HG02571 (cell line): Measurements from ENCODE around the gene PPP2R5D.
"Not testable (repeated sequence)": the region's sequence is repeated elsewhere in the genome, so short reads cannot be mapped to it uniquely, and the experiment has no call there.

Source experiments
- ATAC-seq: cut with Tn5 transposase; IDR thresholded peaks from one replicate; pipeline ENCODE4 v1.9.1; 2021; ENCODE audit warnings: mild to moderate bottlenecking, moderate library complexity; ENCODE audit not compliant: unreplicated experiment

The PPP2R5D gene

DNA sequence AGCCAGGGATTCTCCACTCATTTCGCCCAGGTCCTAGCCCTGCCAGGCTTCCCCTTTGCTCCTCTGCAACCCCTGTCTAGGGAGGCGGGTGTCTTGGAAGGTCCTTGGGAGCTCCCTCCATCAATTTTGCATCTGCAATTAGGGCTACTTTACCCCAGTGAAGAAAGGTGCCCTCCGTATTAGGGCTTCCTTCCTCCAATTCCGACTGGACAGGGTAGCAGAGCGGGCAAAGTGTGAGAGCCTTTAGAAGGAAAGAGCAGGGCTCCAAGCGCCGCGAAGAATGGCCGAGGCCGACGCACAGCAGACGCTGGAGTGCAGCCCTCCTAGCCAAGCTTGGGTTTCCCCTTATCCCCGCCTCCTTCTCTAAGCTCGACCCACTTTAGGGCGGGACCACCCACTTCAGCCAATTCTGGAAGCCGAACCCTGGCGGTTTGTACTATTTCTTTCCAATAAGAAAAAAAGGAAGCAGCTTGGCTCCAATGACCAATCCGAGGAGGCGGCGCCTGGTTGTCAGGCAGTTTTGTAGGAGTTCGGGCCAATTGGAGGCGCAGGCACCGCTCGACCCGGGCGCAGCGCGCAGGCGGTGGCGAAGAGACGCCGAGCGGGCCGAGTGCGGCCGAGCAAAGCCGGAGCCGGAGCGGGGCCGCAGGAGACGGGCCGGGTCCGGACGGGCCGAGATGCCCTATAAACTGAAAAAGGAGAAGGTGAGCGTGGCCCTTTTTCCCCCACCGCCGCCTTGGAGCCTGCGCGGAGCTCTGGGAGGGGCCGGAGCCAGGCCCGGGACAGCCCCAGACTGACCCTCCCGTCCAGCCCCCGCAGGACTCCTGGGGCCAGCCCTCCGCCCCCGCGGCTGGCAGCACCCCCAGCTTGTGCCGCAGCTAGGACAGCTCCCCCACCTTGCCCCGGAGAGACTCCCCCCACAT is at the start of gene PPP2R5D:
Gene PPP2R5D, plus strand, starts transcription at position 570 of the 923 bp plus-strand sequence. Its CDS starts 108 bp downstream, at position 678.
- ATAC-seq, result peak; percentile 88

DNA sequence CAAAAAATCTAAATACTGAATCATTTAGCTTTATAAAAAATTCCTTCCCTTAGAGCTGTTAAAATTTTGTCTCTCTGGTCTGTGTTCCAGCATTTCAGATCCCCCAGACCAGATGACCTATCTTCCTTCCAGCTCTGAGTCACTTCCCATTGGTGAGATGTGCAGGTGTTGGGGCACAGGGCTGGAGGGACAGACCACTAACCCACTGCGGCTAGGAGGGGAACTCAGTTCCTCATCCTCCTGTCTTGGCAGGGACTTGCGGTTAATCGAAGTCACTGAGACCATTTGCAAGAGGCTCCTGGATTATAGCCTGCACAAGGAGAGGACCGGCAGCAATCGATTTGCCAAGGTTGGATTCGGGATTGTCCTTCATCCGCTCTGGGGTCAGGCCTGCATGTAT is 49.0 kb upstream of the PPP2R5D start:
- no peak for ATAC-seq

DNA sequence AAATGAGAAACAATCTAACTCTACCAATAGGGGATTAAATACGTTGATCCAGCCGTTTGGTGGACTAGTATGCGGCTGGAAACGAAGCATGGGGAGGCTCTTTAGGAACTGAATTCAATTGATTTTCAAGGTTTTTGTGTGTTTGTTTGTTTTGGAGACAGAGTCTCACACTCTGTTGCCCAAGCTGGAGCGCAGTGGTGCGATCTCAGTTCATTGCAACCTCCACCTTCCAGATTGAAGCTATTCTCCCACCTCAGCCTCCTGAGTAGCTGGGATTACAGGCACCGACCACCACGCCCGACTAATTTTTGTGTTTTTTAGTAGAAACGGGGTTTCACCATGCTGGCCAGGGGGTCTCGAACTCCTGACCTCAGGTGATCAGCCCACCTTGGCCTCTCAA is 48.0 kb upstream of the PPP2R5D start:
- ATAC-seq, result no peak

DNA sequence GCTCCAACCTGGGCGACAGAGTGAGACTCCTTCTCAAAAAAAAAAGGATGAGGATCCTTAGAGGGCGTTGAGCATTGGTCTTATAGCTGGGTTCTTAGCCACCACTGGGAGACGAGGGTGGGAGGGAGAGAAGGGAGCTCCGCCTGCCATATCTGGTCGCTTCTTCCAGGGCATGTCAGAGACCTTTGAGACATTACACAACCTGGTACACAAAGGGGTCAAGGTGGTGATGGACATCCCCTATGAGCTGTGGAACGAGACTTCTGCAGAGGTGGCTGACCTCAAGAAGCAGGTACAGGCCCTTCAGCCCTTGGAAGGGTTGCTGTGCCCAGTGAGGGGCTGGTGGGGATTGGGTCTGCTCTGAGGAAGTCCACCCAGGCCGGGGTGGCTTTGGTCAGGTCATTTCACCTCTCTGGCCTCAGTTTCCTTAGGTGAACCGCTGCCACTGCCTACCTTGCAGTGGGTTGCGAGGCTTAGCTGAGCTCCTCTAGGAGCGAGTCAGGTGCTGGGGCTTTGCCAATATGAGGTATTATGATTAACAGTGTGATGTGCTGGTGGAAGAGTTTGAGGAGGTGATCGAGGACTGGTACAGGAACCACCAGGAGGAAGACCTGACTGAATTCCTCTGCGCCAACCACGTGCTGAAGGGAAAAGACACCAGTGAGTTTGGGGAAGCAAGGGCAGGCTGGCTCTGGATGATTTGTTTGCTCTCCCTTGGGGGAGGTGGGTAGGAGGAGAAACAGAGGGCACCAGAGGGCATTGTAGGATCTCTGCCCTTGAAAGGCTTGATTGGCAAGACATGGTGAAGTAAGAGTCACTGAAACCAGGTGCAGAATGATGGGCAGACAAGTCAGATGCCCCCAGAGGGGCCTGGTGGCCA is 46.6 kb upstream of the PPP2R5D start:
- ATAC-seq, result no peak

DNA sequence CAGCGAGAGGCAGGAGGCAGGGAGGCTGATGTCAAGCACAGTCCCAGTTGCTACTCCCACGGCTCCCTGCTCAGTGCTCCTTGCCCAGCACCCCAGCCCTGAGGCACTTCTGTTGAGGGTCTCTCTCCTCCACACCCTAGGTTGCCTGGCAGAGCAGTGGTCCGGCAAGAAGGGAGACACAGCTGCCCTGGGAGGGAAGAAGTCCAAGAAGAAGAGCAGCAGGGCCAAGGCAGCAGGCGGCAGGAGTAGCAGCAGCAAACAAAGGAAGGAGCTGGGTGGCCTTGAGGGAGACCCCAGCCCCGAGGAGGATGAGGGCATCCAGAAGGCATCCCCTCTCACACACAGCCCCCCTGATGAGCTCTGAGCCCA is 46.0 kb upstream of the PPP2R5D start:
- no peak for ATAC-seq

DNA sequence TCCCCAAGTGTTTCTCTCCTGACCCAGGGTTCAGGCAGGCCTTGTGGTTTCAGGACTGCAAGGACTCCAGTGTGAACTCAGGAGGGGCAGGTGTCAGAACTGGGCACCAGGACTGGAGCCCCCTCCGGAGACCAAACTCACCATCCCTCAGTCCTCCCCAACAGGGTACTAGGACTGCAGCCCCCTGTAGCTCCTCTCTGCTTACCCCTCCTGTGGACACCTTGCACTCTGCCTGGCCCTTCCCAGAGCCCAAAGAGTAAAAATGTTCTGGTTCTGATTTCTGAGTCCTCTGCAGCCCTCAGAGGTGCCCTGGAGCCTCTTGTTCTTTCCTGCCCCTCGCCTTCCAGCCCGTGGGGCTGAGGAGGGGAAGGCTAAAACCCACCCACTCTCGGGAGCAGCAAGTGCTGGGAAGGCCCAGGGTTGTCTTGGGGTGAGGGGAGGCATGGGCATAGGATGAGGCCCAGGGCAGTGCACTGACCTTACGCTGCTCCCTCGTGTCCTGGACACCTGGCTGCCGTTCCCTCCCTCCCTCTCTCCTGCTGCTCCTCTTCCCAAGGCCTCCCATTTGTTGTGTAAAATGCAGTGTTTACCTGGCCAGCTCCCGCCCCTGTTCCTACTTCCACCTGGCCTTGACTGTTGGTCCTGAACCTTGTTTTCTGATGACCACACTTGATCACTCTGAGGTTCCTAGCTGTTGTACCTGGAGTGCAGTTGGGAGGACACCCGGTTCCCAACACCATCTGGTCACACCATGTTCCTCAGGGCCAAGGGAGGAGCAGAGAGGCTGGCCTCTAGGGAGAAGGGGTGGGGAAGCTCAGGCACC is 45.2 kb upstream of the PPP2R5D start:
- no peak for ATAC-seq

DNA sequence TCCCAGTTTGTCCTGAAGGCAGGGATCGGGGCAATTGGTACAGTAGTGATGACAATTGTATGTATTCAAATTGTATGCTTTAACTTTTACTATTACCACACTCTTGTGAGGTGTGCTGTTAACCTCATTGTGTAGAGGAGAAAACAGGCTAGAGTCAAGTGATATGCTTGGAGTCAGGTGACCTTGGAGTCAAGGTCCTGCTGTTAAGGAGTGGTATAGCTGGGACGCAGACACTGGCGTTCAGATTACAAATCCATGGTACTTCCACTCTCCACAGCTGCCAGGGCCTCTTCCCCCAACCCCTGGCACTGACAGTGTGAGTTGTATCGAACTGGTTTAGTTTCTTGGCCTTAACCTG is 44.6 kb upstream of the PPP2R5D start:
- ATAC-seq, result no peak

DNA sequence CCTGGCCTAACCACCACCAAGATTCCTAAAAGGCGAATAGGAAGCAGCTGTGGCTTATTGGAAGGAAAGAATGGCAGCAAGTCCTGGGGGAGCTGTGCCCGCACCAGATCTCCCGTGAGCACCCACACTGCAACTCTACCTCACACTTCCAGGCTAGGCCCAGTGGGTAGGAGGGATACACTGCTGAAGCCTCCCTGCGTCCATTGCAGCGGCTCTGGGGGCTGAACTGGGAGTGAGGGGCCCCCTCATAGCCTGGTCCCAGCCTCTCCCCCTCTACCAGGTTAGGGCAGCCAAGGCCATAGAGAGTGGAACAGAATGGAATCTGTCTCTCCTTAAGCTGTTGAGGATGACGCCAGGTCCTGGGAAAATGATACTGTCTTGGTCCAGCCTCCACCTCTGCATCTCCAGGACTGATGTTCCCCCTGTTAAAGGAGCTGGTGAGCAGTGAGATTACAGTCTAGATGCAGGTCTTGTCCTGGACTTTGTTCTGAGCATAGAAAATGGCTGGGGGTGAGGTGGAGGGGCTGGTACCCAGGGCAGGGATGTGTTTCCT is 43.8 kb upstream of the PPP2R5D start:
- ATAC-seq, result no peak

DNA sequence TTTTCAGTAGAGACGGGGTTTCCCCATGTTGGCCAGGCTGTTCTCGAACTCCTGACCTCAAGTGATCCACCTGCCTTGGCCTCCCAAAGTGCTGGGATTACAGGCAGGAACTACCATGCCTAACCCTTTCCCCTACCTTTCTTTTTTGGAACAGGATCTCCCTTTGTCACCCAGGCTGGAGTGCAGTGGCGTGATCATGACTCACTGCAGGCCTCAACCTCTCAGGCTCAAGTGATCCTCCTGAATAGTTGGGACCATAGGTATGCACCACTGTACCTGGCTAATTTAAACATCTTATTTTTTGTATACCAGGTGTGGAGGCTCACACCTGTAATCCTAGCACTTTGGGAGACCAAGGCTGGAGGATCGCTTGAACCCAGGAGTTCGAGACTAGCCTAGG is 43.0 kb upstream of the PPP2R5D start:
- ATAC-seq, result not testable (repeated sequence)

DNA sequence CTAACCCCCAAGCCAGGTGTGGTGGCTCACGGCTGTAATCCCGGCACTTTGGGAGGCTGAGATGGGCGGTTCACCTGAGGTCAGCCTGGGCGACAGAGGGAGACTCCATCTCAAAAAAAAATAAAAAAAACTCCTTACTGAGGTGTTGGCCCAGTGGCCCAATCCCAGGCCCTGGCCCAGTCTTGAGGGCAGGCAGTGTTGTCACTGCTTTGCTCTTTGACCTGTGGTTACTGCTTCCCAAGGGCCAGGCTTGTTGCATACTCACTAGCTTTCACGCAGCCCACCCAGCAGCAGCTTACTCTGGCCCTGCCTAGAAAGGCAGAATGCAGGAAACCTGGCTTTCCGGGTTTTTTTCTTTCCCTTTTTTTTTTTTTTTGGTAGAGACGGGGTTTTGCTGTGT is 41.9 kb upstream of the PPP2R5D start:
- no peak for ATAC-seq

DNA sequence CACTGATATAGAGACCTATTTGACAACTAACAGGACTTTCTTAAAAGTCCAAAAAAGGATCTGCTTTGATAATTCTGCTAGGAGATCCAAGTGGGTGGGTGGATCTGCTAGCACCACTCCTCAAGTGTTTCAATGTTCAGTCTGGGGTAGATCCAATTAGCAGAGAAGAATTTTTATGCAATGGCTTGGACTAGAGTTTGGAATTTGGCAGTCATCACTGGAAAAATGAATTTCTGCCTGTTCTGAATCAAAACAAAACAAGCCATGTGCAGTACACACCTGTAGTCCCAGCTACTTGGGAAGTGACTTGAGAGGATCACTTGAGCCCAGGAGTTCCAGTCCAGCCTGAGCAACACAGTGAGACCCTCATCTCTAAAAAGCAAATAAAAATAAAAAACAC is 36.4 kb upstream of the PPP2R5D start:
- ATAC-seq, result no peak

DNA sequence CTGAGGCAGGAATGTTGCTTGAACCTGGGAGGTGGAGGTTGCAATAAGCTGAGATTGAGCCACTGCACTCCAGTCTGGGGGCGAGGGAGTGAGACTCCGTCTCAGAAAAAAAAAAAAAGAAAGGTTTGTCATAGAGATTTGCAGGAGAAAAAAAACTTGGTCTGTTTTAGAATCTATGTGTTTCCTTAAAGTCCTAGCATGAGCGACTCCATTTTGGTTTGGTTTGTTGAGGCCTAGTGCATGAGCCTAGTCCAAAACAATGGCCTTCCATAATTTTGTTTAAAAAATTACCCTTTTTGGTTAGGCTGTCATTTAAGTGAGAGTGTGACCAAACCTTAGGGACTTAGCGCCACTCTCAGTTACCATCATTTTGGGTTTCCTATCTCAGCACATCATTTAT is 32.0 kb upstream of the PPP2R5D start:
- ATAC-seq, result no peak

DNA sequence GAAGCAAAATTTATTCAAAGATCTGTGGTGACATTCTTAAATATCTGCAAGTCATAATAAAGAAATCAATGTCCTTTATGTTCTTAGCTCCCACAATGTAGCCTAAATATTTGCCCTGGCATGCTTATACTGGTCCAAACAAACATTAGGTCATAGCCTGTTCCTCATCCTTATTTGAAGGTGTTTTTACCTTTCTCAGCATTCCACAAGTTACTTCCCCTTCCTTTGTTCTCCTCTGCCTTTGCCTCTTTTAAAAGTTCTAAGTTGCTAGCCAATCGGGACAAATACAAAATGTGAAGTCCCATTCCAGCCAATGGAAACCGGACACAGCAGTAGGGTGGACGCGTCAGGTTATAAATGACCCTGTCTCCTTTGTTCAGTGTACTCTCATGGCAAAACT is 30.0 kb upstream of the PPP2R5D start:
- ATAC-seq, result not testable (repeated sequence)

DNA sequence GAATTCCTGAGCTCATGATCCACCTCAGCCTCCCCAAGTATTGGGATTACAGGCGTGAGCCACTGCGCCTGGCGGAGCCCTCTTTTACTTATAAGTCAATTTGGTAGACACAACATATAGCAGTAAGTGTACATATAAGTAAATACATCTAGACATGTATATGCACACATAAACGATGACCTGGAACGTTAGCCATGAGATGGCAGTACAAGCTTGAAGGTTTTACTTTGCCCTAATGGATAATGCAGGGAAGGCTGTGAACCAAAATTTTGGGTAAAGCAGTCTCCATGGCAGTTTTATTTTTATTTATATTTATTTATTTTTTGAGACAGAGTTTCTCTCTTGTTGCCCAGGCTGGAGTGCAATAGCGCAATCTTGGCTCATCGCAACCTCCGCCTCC is 26.2 kb upstream of the PPP2R5D start:
- ATAC-seq, result no peak

DNA sequence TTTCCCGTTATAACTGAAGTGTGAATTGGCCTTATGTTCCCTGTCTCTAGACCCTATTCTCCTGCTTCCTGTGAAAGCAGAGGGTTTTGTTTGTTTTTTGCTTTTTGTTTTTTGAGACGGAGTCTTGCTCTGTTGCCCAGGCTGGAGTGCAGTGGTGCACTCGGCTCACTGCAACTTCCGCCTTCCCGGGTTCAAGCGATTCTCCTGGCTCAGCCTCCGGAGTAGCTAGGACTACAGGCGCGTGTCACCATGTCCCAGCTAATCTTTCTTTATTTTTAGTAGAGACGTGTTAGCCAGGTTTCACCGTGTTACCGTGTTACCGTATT is 24.5 kb upstream of the PPP2R5D start:
- ATAC-seq, result no peak

DNA sequence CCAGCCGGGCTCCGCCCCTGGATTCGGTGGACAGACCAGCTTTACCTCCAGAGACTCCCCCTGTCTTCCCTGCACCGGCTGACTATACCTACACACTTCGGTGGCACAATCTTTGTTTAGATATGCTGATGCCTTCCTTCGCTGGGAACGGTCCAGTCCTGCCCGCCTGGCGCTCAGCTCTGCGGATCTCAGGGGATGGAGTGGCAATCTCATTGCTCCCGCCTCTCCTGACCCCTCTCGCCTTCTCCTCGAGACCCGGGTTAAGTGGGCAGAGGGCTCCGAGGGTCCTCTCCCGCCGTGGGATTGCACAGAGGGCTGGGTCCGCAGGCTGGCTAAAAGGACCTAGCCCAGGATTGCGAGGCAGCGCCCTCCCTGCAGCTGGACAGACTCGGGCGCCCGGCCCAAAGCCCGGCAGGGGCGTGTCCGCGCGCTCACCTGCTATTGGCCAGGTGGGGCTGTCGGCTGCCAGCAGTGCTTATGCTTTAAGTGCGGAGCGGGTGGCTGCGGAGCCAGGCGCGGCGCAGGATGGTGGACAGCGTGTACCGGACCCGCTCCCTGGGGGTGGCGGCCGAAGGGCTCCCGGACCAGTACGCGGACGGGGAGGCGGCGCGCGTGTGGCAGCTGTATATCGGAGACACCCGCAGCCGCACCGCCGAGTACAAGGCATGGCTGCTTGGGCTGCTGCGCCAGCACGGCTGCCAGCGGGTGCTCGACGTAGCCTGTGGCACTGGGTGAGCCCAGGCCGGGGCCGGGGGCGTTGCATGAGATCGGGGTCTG is 23.9 kb upstream of the PPP2R5D start, which contains the start of gene GNMT:
Gene GNMT, plus strand, starts transcription at position 512 of the 777 bp plus-strand sequence. Its CDS starts 14 bp downstream, at position 526.
- ATAC-seq, result no peak

DNA sequence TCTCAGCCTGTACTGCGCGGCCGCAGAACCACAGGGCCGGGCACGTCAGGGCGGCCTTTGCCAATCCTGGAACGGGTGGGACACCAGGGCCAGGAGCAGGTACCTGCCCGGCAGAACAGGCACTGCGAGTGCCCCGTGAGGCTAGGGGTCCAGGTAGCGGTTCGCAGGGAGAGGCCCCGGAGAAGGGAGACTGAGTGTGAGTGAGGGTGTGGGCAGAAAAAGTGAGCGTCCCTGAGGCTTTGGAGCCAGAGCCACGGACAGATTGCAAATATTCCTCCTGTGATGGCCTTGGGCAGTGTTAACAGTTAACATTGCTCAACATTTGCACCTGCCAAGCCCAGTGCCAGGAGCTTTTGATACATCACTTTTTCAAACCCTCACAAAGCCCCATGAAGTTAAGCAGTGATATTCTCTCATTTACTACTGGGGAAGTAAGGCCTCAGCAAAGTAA is 23.3 kb upstream of the PPP2R5D start:
- ATAC-seq, result no peak

DNA sequence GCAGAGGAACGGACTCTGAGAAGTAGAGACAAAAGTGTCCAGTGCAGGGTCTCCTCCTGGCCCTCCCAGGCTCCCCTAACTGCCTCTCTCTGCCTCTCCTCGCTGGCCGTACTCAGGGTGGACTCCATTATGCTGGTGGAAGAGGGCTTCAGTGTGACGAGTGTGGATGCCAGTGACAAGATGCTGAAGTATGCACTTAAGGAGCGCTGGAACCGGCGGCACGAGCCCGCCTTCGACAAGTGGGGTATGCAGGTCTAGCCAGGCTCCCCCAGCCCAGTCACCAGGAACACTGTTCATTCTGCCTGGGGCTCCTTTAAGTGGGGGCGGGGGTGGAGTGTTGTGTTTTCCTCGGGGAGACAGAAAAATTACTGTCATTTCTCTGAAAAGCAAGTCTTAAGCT is 22.3 kb upstream of the PPP2R5D start:
- ATAC-seq, result no peak

DNA sequence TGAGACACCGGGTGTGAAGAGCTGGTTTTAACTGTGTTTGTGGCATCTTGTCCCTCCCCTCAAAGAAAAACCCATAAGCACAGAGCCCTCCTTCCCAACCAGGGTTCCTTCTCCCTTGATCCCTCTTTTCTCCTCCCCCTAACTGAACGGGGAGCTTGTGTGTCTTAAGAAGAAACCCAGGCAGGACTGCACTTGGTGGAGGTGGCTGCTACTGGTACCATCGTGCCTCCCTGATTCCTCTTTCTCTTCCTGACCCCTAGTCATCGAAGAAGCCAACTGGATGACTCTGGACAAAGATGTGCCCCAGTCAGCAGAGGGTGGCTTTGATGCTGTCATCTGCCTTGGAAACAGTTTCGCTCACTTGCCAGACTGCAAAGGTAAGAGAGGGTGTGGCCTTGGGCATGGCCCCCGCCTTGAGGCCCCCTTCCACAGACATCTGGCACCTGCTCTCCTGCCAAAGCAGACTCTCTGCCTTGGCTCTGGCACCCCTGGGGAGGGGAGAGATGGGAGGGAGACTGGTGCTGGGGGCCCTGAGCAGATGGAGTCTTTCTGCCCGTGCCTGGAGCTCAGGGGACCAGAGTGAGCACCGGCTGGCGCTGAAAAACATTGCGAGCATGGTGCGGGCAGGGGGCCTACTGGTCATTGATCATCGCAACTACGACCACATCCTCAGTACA is 21.7 kb upstream of the PPP2R5D start:
- ATAC-seq, result no peak
